HepG2 (cell line): ENCODE data around the gene ANKFY1. TPM values are rescaled to one million over a fixed set of nuclear protein-coding genes. Genes with fewer than 3 reads are reported as not detected.
A peak's percentile ranks its signal among the peaks of the same experiment; 100 is the strongest.

Source experiments
- BRD4 ChIP-seq: sonication (generic); formaldehyde crosslinking; IDR thresholded peaks from 2 replicates; pipeline ENCODE4 v1.4.0; 2020; ENCODE audit warnings: missing genetic modification reagents
- CENPX ChIP-seq: sonication (generic); formaldehyde crosslinking; IDR thresholded peaks from 2 replicates; pipeline ENCODE4 v1.9.0; 2021; ENCODE audit warnings: mild to moderate bottlenecking, missing genetic modification reagents, moderate library complexity
- ETV5 ChIP-seq: IDR thresholded peaks from 2 replicates; pipeline ENCODE4 v1.6.1; 2018; ENCODE audit warnings: missing biosample characterization, missing genetic modification reagents, inconsistent platforms, borderline replicate concordance
- FOXP1 ChIP-seq, 2 experiments: fragments of 450-650 bp in 1 of 2; IDR thresholded peaks; 2 replicates each; pipeline ENCODE4 v1.6.1; 2017 to 2018; ENCODE audit warnings: antibody characterized with exemption in 1 of 2
- GABPB1 ChIP-seq: IDR thresholded peaks from 2 replicates; pipeline ENCODE4 v1.6.1; 2016; ENCODE audit warnings: mild to moderate bottlenecking, missing genetic modification reagents, moderate library complexity, missing compliant biosample characterization
- GPN1 ChIP-seq: sonication (generic); formaldehyde crosslinking; IDR thresholded peaks from 2 replicates; pipeline ENCODE4 v1.5.1; 2020; ENCODE audit warnings: missing genetic modification reagents, borderline replicate concordance
- NFE2L2 ChIP-seq: fragments of 150-350 bp; IDR thresholded peaks from 2 replicates; pipeline ENCODE4 v1.6.1; 2014; ENCODE audit warnings: low read length
- SCMH1 ChIP-seq: sonication (generic); formaldehyde crosslinking; IDR thresholded peaks from 2 replicates; pipeline ENCODE4 v1.9.0; 2021; ENCODE audit warnings: missing genetic modification reagents, mild to moderate bottlenecking, borderline replicate concordance
- TBL1XR1 ChIP-seq: fragments of 150-350 bp; IDR thresholded peaks from 2 replicates; pipeline ENCODE4 v1.6.1; 2014; ENCODE audit warnings: borderline replicate concordance, low read length; ENCODE audit not compliant: partially characterized antibody
- ZFP90 ChIP-seq: sonication (generic); formaldehyde crosslinking; IDR thresholded peaks from 2 replicates; pipeline ENCODE4 v1.8.0; 2022; ENCODE audit warnings: missing genetic modification reagents, mild to moderate bottlenecking, inconsistent platforms, borderline replicate concordance
- polyA plus RNA-seq, 8 experiments: library from polyadenylated mRNA; depleted of rRNA in 3 of 8; stranded (reverse) in 7 of 8; unstranded in 1 of 8; fragments of >200 nt; fragmentation: Illumina TruSeq in 4 of 8; extraction: Trizol in 4 of 8; gene quantifications; 2 replicates each; pipeline versions ENCODE4 v1.2.1 to v1.2.3, GENCODE V29; 2011 to 2016; ENCODE audit warnings: low read depth in 4 of 8, missing spikeins in 1 of 8, mixed read lengths in 1 of 8; ENCODE audit not compliant: insufficient read depth in 1 of 8
- total RNA-seq, 5 experiments: library from RNA; depleted of rRNA; stranded (reverse); fragments of >200 nt; fragmentation: Illumina TruSeq; extraction: Trizol; gene quantifications; 2 replicates each; pipeline ENCODE4 v1.2.3, GENCODE V29; 2016; ENCODE audit warnings: low read depth in 1 of 5
- TF ChIP-seq, protein P1 (sequence below): sonication (generic); formaldehyde crosslinking; IDR thresholded peaks from 2 replicates; pipeline ENCODE4; 2020; ENCODE audit warnings: missing genetic modification reagents, mild to moderate bottlenecking, borderline replicate concordance
- TF ChIP-seq, protein P2 (sequence below): sonication (generic); formaldehyde crosslinking; IDR thresholded peaks from 2 replicates; pipeline ENCODE4 v1.4.0; 2020; ENCODE audit warnings: missing genetic modification reagents
- TF ChIP-seq, protein P3 (sequence below): sonication (generic); formaldehyde crosslinking; IDR thresholded peaks from 2 replicates; pipeline ENCODE4 v1.8.1; 2022; ENCODE audit warnings: low read depth, mild to moderate bottlenecking, missing genetic modification reagents

ANKFY1 gene
- total and polyA plus RNA-seq, 2 of the 13 experiments (the other 11 are each of a cell fraction or from before 2014, with no cell fraction given) = 11.9 to 16.8 TPM

DNA sequence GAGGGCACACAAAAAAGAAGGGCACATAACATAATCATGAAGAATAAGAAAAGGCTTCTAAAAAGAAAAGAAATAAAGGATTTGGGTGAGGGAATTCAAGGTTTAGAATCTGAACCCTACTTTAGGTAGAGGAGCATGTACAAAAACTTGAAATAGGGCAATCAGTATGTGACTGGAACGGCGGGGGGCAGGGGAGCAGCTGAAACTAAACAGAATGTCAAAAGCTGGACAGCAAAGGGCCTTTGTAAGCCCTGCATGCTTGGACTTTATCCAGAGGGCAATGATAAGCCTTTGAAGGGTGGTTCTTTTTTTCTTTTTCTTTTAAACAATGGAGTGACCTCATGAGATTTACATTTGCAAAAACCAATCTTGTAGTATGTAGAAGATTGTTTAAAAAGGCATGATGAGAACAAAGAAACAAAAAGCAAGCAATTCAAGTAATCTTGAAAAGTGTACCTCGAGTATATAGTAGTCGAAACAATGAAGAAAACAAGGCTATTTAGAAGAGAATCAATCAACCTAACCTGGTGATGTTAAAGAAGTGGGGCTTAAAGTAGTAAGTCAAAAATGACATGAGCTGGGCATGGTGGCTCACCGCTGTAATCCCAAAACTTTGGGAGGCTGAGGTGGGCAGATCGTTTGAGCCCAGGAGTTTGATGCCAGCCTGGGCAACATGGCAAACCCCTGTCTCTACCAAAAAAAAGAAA is 46.7 kb upstream of the ANKFY1 start (continued):
- TF ChIP-seq, protein P1, sequence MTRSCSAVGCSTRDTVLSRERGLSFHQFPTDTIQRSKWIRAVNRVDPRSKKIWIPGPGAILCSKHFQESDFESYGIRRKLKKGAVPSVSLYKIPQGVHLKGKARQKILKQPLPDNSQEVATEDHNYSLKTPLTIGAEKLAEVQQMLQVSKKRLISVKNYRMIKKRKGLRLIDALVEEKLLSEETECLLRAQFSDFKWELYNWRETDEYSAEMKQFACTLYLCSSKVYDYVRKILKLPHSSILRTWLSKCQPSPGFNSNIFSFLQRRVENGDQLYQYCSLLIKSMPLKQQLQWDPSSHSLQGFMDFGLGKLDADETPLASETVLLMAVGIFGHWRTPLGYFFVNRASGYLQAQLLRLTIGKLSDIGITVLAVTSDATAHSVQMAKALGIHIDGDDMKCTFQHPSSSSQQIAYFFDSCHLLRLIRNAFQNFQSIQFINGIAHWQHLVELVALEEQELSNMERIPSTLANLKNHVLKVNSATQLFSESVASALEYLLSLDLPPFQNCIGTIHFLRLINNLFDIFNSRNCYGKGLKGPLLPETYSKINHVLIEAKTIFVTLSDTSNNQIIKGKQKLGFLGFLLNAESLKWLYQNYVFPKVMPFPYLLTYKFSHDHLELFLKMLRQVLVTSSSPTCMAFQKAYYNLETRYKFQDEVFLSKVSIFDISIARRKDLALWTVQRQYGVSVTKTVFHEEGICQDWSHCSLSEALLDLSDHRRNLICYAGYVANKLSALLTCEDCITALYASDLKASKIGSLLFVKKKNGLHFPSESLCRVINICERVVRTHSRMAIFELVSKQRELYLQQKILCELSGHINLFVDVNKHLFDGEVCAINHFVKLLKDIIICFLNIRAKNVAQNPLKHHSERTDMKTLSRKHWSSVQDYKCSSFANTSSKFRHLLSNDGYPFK = no peak
- no peak; the same call in 1 of the 2 replicates for TF ChIP-seq FOXP1 (IDR thresholded peaks at IDR 0.05)
- TF ChIP-seq FOXP1 (CRISPR knock-in tag; IDR thresholded peaks at IDR 0.05) = peak; percentile 43; the same call in 1 of the 2 replicates
- TF ChIP-seq NFE2L2 = no peak
- TF ChIP-seq CENPX (CRISPR knock-in tag) = no peak
- TF ChIP-seq, protein P2, sequence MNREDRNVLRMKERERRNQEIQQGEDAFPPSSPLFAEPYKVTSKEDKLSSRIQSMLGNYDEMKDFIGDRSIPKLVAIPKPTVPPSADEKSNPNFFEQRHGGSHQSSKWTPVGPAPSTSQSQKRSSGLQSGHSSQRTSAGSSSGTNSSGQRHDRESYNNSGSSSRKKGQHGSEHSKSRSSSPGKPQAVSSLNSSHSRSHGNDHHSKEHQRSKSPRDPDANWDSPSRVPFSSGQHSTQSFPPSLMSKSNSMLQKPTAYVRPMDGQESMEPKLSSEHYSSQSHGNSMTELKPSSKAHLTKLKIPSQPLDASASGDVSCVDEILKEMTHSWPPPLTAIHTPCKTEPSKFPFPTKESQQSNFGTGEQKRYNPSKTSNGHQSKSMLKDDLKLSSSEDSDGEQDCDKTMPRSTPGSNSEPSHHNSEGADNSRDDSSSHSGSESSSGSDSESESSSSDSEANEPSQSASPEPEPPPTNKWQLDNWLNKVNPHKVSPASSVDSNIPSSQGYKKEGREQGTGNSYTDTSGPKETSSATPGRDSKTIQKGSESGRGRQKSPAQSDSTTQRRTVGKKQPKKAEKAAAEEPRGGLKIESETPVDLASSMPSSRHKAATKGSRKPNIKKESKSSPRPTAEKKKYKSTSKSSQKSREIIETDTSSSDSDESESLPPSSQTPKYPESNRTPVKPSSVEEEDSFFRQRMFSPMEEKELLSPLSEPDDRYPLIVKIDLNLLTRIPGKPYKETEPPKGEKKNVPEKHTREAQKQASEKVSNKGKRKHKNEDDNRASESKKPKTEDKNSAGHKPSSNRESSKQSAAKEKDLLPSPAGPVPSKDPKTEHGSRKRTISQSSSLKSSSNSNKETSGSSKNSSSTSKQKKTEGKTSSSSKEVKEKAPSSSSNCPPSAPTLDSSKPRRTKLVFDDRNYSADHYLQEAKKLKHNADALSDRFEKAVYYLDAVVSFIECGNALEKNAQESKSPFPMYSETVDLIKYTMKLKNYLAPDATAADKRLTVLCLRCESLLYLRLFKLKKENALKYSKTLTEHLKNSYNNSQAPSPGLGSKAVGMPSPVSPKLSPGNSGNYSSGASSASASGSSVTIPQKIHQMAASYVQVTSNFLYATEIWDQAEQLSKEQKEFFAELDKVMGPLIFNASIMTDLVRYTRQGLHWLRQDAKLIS = no peak
- TF ChIP-seq ZFP90 = no peak
- TF ChIP-seq, protein P3, sequence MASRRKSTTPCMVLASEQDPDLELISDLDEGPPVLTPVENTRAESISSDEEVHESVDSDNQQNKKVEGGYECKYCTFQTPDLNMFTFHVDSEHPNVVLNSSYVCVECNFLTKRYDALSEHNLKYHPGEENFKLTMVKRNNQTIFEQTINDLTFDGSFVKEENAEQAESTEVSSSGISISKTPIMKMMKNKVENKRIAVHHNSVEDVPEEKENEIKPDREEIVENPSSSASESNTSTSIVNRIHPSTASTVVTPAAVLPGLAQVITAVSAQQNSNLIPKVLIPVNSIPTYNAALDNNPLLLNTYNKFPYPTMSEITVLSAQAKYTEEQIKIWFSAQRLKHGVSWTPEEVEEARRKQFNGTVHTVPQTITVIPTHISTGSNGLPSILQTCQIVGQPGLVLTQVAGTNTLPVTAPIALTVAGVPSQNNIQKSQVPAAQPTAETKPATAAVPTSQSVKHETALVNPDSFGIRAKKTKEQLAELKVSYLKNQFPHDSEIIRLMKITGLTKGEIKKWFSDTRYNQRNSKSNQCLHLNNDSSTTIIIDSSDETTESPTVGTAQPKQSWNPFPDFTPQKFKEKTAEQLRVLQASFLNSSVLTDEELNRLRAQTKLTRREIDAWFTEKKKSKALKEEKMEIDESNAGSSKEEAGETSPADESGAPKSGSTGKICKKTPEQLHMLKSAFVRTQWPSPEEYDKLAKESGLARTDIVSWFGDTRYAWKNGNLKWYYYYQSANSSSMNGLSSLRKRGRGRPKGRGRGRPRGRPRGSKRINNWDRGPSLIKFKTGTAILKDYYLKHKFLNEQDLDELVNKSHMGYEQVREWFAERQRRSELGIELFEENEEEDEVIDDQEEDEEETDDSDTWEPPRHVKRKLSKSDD (CRISPR knock-in tag) = no peak
- no peak for TF ChIP-seq GPN1 (CRISPR knock-in tag)
- TF ChIP-seq TBL1XR1 = no peak
- TF ChIP-seq BRD4 = no peak
- TF ChIP-seq GABPB1 = no peak
- TF ChIP-seq SCMH1 = no peak
- no peak for TF ChIP-seq ETV5 (CRISPR knock-in tag)
